H9 (cell line): ENCODE results near the gene SCD. TPM values are rescaled to one million over a fixed set of nuclear protein-coding genes. Genes with fewer than 3 reads are reported as not detected.
A peak's percentile ranks its signal among the peaks of the same experiment; 100 is the strongest.

Experiments used
- DNase-seq: peaks from one replicate; pipeline ENCODE4 v3.0.0-alpha.2; 2017
- H2AFZ ChIP-seq: one replicate; pipeline ENCODE4 v1.6.1; 2013; ENCODE audit warnings: mild to moderate bottlenecking, low read length, control low read depth, moderate library complexity
- H2AK5ac ChIP-seq: 2 replicates; pipeline ENCODE4 v1.6.1; 2013; ENCODE audit warnings: low read length, control low read depth, mixed read lengths; ENCODE audit not compliant: insufficient read length
- H2BK120ac ChIP-seq: one replicate; pipeline ENCODE4 v1.6.1; 2013; ENCODE audit warnings: low read depth, mild to moderate bottlenecking, low read length, control low read depth, inconsistent platforms; ENCODE audit not compliant: poor library complexity, severe bottlenecking
- H2BK12ac ChIP-seq: 2 replicates; pipeline ENCODE4 v1.6.1; 2013; ENCODE audit warnings: low read length, control low read depth, mixed read lengths, low read depth; ENCODE audit not compliant: insufficient read length
- H2BK15ac ChIP-seq: 2 replicates; pipeline ENCODE4 v1.6.1; 2013; ENCODE audit warnings: low read depth, low read length, control low read depth
- H2BK20ac ChIP-seq: one replicate; pipeline ENCODE4 v1.6.1; 2013; ENCODE audit warnings: low read depth, mild to moderate bottlenecking, low read length, control low read depth, inconsistent platforms; ENCODE audit not compliant: poor library complexity, severe bottlenecking
- H2BK5ac ChIP-seq: 2 replicates; pipeline ENCODE4 v1.6.1; 2013; ENCODE audit warnings: low read length, control low read depth, mixed read lengths; ENCODE audit not compliant: insufficient read length
- H3K14ac ChIP-seq: 2 replicates; pipeline ENCODE4 v1.6.1; 2013; ENCODE audit warnings: low read length, control low read depth; ENCODE audit not compliant: insufficient read depth
- H3K18ac ChIP-seq: 2 replicates; pipeline ENCODE4 v1.6.1; 2013; ENCODE audit warnings: low read depth, mild to moderate bottlenecking, mixed read lengths, low read length, control low read depth; ENCODE audit not compliant: insufficient read length
- H3K23ac ChIP-seq: 2 replicates; pipeline ENCODE4 v1.6.1; 2013; ENCODE audit warnings: low read length, control low read depth, mixed read lengths, low read depth; ENCODE audit not compliant: insufficient read length
- H3K23me2 ChIP-seq: 2 replicates; pipeline ENCODE4 v1.6.1; 2013; ENCODE audit warnings: low read depth, mild to moderate bottlenecking, mixed read lengths, low read length, control low read depth; ENCODE audit not compliant: insufficient read length, poor library complexity, severe bottlenecking
- H3K27ac ChIP-seq: 2 replicates; pipeline ENCODE4 v1.5.1; 2013; ENCODE audit warnings: low read length, control low read depth, mixed read lengths, low read depth; ENCODE audit not compliant: insufficient read length
- H3K27me3 ChIP-seq: 2 replicates; pipeline ENCODE4 v1.6.1; 2013; ENCODE audit warnings: low read length, control low read depth, inconsistent platforms; ENCODE audit not compliant: insufficient read depth
- H3K4ac ChIP-seq: 2 replicates; pipeline ENCODE4 v1.6.1; 2013; ENCODE audit warnings: low read depth, mild to moderate bottlenecking, control low read depth, inconsistent platforms, low read length, moderate library complexity
- H3K4me1 ChIP-seq: 2 replicates; pipeline ENCODE4 v1.6.1; 2013; ENCODE audit warnings: low read length, control low read depth, inconsistent platforms; ENCODE audit not compliant: insufficient read depth
- H3K4me2 ChIP-seq: 2 replicates; pipeline ENCODE4 v1.6.1; 2013; ENCODE audit warnings: low read length, control low read depth, mixed read lengths; ENCODE audit not compliant: insufficient read length, insufficient read depth
- H3K56ac ChIP-seq: 2 replicates; pipeline ENCODE4 v1.6.1; 2013; ENCODE audit warnings: low read depth, mild to moderate bottlenecking, mixed read lengths, low read length, control low read depth; ENCODE audit not compliant: insufficient read length
- H3K79me1 ChIP-seq: 2 replicates; pipeline ENCODE4 v1.6.1; 2013; ENCODE audit warnings: low read depth, mild to moderate bottlenecking, moderate library complexity, low read length, control low read depth, inconsistent platforms; ENCODE audit not compliant: insufficient read depth, poor library complexity, severe bottlenecking
- H3K79me2 ChIP-seq: 2 replicates; pipeline ENCODE4 v1.6.1; 2013; ENCODE audit warnings: low read length, control low read depth, inconsistent platforms; ENCODE audit not compliant: insufficient read depth
- H3K9ac ChIP-seq: 2 replicates; pipeline ENCODE4 v1.6.1; 2013; ENCODE audit warnings: low read length, control low read depth, mixed read lengths; ENCODE audit not compliant: insufficient read length; ENCODE audit errors: extremely low read depth
- H3K9me3 ChIP-seq: one replicate; pipeline ENCODE4 v1.6.1; 2013; ENCODE audit warnings: low read depth, low read length, inconsistent platforms; ENCODE audit not compliant: control insufficient read depth
- H3T11ph ChIP-seq: one replicate; pipeline ENCODE4 v1.6.1; 2013; ENCODE audit warnings: mild to moderate bottlenecking, low read length, control low read depth, inconsistent platforms
- H4K20me1 ChIP-seq: one replicate; pipeline ENCODE4 v1.6.1; 2013; ENCODE audit not compliant: control insufficient read depth, insufficient read length, insufficient read depth
- H4K5ac ChIP-seq: 2 replicates; pipeline ENCODE4 v1.6.1; 2013; ENCODE audit warnings: low read depth, mild to moderate bottlenecking, mixed read lengths, low read length, control low read depth; ENCODE audit not compliant: insufficient read length
- H4K8ac ChIP-seq: replicated peaks from 2 replicates; pipeline ENCODE4 v1.6.1; 2013; ENCODE audit warnings: low read length, control low read depth, mixed read lengths, low read depth; ENCODE audit not compliant: insufficient read length
- H4K91ac ChIP-seq: 2 replicates; pipeline ENCODE4 v1.6.1; 2013; ENCODE audit warnings: low read depth, mild to moderate bottlenecking, moderate library complexity, mixed read lengths, low read length, control low read depth; ENCODE audit not compliant: insufficient read length
- H3K27ac Mint-ChIP-seq, 3 experiments: 2 replicates in 2 of 3; 3 replicates in 1 of 3; pipeline ENCODE4 v1.8.0; 2020 to 2021; ENCODE audit warnings: mixed read lengths in 3 of 3, mild to moderate bottlenecking in 1 of 3, moderate library complexity in 1 of 3
- H3K27me3 Mint-ChIP-seq: 2 replicates; pipeline ENCODE4 v1.8.0; 2021; ENCODE audit warnings: low read depth, mild to moderate bottlenecking, moderate library complexity, mixed read lengths
- H3K36me3 Mint-ChIP-seq, 3 experiments: 2 replicates in 2 of 3; 3 replicates in 1 of 3; pipeline ENCODE4 v1.8.0; 2020 to 2021; ENCODE audit warnings: low read depth in 3 of 3, mixed read lengths in 3 of 3; ENCODE audit not compliant: insufficient read depth in 1 of 3
- H3K4me1 Mint-ChIP-seq, 2 experiments: 2 replicates each; pipeline ENCODE4 v1.8.0; 2020; ENCODE audit warnings: mixed read lengths in 2 of 2
- H3K4me3 Mint-ChIP-seq, 2 experiments: 2 replicates in 1 of 2; 3 replicates in 1 of 2; pipeline ENCODE4 v1.8.0; 2020 to 2021; ENCODE audit warnings: mild to moderate bottlenecking in 2 of 2, mixed read lengths in 2 of 2, moderate library complexity in 1 of 2
- H3K9me3 Mint-ChIP-seq, 2 experiments: 2 replicates in 1 of 2; 3 replicates in 1 of 2; pipeline ENCODE4 v1.8.0; 2020; ENCODE audit warnings: mild to moderate bottlenecking in 2 of 2, mixed read lengths in 2 of 2, moderate library complexity in 1 of 2
- WGBS: extraction: QIAGEN DNeasy Blood & Tissue Kit; methylation state at CpG from one replicate; pipeline ENCODE4 v1.1.7; 2013; ENCODE audit warnings: missing lambda C conversion rate, low lambda C conversion rate, mixed read lengths; ENCODE audit not compliant: insufficient read length; ENCODE audit errors: extremely low coverage; 5-methylcytosine and 5-hydroxymethylcytosine counted together
- total RNA-seq: library from RNA; stranded (reverse); gene quantifications from 2 replicates; pipeline ENCODE4 v1.2.1, GENCODE V29; 2021
- TF ChIP-seq, protein P1 (sequence below): fragments of 200-600 bp; sonication (generic); conservative IDR thresholded peaks from 3 replicates; pipeline ENCODE4 v1.8.0; 2021; ENCODE audit warnings: antibody characterized with exemption, mild to moderate bottlenecking

Gene SCD
- total RNA-seq, 1 experiment from 2014 or later, result 354 TPM

DNA sequence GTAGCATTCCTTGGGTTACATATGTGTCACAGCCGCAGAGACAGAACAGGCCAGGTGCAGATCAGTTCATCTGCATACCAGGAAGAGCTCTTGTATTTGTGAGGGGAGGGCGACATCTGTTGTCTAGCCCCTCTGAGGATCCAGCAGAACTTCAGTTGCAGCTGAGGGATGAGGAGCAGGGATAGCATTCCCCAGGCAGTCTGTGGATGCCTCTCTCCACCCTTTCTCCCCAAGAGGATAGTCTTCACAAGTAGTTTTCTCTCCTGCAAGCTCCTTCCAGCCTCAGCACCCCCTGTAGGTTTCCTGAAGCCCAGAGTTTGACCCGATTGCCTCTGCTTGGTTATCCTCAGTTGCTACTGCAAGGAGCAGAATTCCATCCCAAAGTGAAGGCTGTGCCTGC lies 2.6 kb downstream of the SCD start:
- no peak overlapping the region for H2BK5ac ChIP-seq
- H2BK20ac ChIP-seq, result no peak overlapping the region
- no peaks in the 10 kb centered on the region for H3K27me3 ChIP-seq
- no peak overlapping the region for H4K8ac ChIP-seq
- H2BK12ac ChIP-seq, result no peak overlapping the region
- peaks cover 16% of the 10 kb centered on the region for H3K79me1 ChIP-seq
- H3K79me2 ChIP-seq, result peaks cover 51% of the 10 kb centered on the region
- peaks cover 18% of the 10 kb centered on the region for H3K23me2 ChIP-seq
- Mint-ChIP-seq H3K27ac (peak overlapping the region in 2 of 3 experiments; percentile 22 to 27; a peak in 3 of 7 replicates), H3K4me1 (peaks cover 57 to 58% of the 10 kb centered on the region in 2 experiments), H3K36me3 (peaks cover 70 to 72% (median 71%) of the 10 kb centered on the region in 3 experiments), H3K27me3 (no peaks in the 10 kb centered on the region; the same call in 1 of the 2 replicates), H3K4me3 (peak overlapping the region; percentile 90 to 100), H3K9me3 (peaks cover 3 to 5% of the 10 kb centered on the region in 2 experiments; a peak in 2 of 5 replicates)
- no peak overlapping the region for H2BK120ac ChIP-seq
- H3K4me2 ChIP-seq, result peak overlapping the region; percentile 70
- DNase-seq, result no peak
- no peak overlapping the region for H3K18ac ChIP-seq
- H3K14ac ChIP-seq, result no peak overlapping the region
- no peak overlapping the region for H2AK5ac ChIP-seq
- H3K4ac ChIP-seq, result no peak overlapping the region
- peaks cover 2% of the 10 kb centered on the region; the same call in 1 of the 2 replicates for H3K4me1 ChIP-seq
- H4K91ac ChIP-seq, result no peak overlapping the region
- no CpG with 5 or more reads among the region's 3 CpGs for WGBS
- H3K23ac ChIP-seq, result no peak overlapping the region
- H4K20me1 ChIP-seq, result peaks cover 12% of the 10 kb centered on the region
- H3T11ph ChIP-seq, result no peak overlapping the region
- no peak overlapping the region for H3K27ac ChIP-seq
- H4K5ac ChIP-seq, result no peak overlapping the region
- TF ChIP-seq, protein P1, sequence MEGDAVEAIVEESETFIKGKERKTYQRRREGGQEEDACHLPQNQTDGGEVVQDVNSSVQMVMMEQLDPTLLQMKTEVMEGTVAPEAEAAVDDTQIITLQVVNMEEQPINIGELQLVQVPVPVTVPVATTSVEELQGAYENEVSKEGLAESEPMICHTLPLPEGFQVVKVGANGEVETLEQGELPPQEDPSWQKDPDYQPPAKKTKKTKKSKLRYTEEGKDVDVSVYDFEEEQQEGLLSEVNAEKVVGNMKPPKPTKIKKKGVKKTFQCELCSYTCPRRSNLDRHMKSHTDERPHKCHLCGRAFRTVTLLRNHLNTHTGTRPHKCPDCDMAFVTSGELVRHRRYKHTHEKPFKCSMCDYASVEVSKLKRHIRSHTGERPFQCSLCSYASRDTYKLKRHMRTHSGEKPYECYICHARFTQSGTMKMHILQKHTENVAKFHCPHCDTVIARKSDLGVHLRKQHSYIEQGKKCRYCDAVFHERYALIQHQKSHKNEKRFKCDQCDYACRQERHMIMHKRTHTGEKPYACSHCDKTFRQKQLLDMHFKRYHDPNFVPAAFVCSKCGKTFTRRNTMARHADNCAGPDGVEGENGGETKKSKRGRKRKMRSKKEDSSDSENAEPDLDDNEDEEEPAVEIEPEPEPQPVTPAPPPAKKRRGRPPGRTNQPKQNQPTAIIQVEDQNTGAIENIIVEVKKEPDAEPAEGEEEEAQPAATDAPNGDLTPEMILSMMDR, result no peak
- no peak overlapping the region for H2BK15ac ChIP-seq
- peak overlapping the region; percentile 33 for H3K9ac ChIP-seq
- H3K56ac ChIP-seq, result no peak overlapping the region
- H3K9me3 ChIP-seq, result no peaks in the 10 kb centered on the region
- H2AFZ ChIP-seq, result no peak overlapping the region
